ENCODE measurements around the gene PRDM16.

GRCh38 chr1:3480369-3480719, 411.3 kb downstream of the PRDM16 start:
- no peak for TF ChIP-seq CTCF (IDR thresholded peaks at IDR 0.05)
- TF ChIP-seq ZNF512 (CRISPR knock-in tag; IDR thresholded peaks at IDR 0.05; ENCODE audit: borderline replicate concordance), result no peak
- TF ChIP-seq MAX (CRISPR knock-in tag; IDR thresholded peaks at IDR 0.05), result no peak
- TF ChIP-seq FOXJ3 (CRISPR knock-in tag; IDR thresholded peaks at IDR 0.05; ENCODE audit: borderline replicate concordance), result no peak
- TF ChIP-seq TEAD4 (CRISPR knock-in tag; IDR thresholded peaks at IDR 0.05), result no peak
- no peak for TF ChIP-seq ZNF281 (CRISPR knock-in tag; IDR thresholded peaks at IDR 0.05)
- no peak for TF ChIP-seq MLX (CRISPR knock-in tag; IDR thresholded peaks at IDR 0.05)
- TF ChIP-seq NR2C2 (CRISPR knock-in tag; IDR thresholded peaks at IDR 0.05), result no peak
- TF ChIP-seq ZNF416 (CRISPR knock-in tag; IDR thresholded peaks at IDR 0.05), result no peak
- no peak for TF ChIP-seq NFYB (CRISPR knock-in tag; conservative IDR thresholded peaks at IDR 0.05; ENCODE audit: low read depth)
- TF ChIP-seq RELA (CRISPR knock-in tag; IDR thresholded peaks at IDR 0.05; ENCODE audit: borderline replicate concordance), result no peak
- TF ChIP-seq JUN (CRISPR knock-in tag; IDR thresholded peaks at IDR 0.05), result no peak
- no peak for TF ChIP-seq ZBTB21 (CRISPR knock-in tag; IDR thresholded peaks at IDR 0.05; ENCODE audit: borderline replicate concordance)
